ENCODE measurements around the gene S1PR3.

S1PR3 gene

GRCh38 chr9:89006996-89007967 is 16.0 kb downstream of the S1PR3 start:
- in situ Hi-C loops (cut with MboI; ENCODE audit: low sequenced_read_pairs) = loop anchor here (10.0 to 25.0 kb wide), 2 partner anchors 412 to 1045 kb away; partner anchors contain the start of gene CDK20

- in situ Hi-C loops (cut with MboI; ENCODE audit: low sequenced_read_pairs) = loop anchor here (10.0 to 25.0 kb wide), 2 partner anchors 413 to 1046 kb away; partner anchors contain the start of gene CDK20
Observed at GRCh38 chr9:89008055-89008743, 16.9 kb downstream of the S1PR3 start.

GRCh38 chr9:89008744-89009545 is 17.7 kb downstream of the S1PR3 start:
- in situ Hi-C loops (cut with MboI; ENCODE audit: low sequenced_read_pairs) = loop anchor here (10.0 to 25.0 kb wide), 2 partner anchors 414 to 1047 kb away; partner anchors contain the start of gene CDK20

GRCh38 chr9:89009546-89009840 is 18.2 kb downstream of the S1PR3 start:
- in situ Hi-C loops (cut with MboI; ENCODE audit: low sequenced_read_pairs) = loop anchor here (10.0 to 25.0 kb wide), 2 partner anchors 415 to 1047 kb away; partner anchors contain the start of gene CDK20

- in situ Hi-C loops (cut with MboI; ENCODE audit: low sequenced_read_pairs) = loop anchor here (25.0 kb wide), 1 partner anchor 1048 kb away; the partner anchor contains the start of gene CDK20
Observed at GRCh38 chr9:89010056-89010455, 18.8 kb downstream of the S1PR3 start.

GRCh38 chr9:89010526-89011111 is 19.4 kb downstream of the S1PR3 start:
- in situ Hi-C loops (cut with MboI; ENCODE audit: low sequenced_read_pairs) = loop anchor here (25.0 kb wide), 1 partner anchor 1048 kb away; the partner anchor contains the start of gene CDK20

GRCh38 chr9:89011683-89012082 is 20.4 kb downstream of the S1PR3 start:
- in situ Hi-C loops (cut with MboI; ENCODE audit: low sequenced_read_pairs) = loop anchor here (25.0 kb wide), 1 partner anchor 1049 kb away; the partner anchor contains the start of gene CDK20

- in situ Hi-C loops (cut with MboI; ENCODE audit: low sequenced_read_pairs) = loop anchor here (25.0 kb wide), 1 partner anchor 1050 kb away; the partner anchor contains the start of gene CDK20
Observed at GRCh38 chr9:89012294-89013042, 21.2 kb downstream of the S1PR3 start.

- in situ Hi-C loops (cut with MboI; ENCODE audit: low sequenced_read_pairs) = loop anchor here (25.0 kb wide), 1 partner anchor 1051 kb away; the partner anchor contains the start of gene CDK20
Observed at GRCh38 chr9:89013660-89014059, 22.4 kb downstream of the S1PR3 start.

GRCh38 chr9:89014153-89014552 is 22.9 kb downstream of the S1PR3 start:
- in situ Hi-C loops (cut with MboI; ENCODE audit: low sequenced_read_pairs) = loop anchor here (25.0 kb wide), 1 partner anchor 1052 kb away; the partner anchor contains the start of gene CDK20

- in situ Hi-C loops (cut with MboI; ENCODE audit: low sequenced_read_pairs) = loop anchor here (25.0 kb wide), 1 partner anchor 1053 kb away; the partner anchor contains the start of gene CDK20
Observed at GRCh38 chr9:89015336-89015735, 24.1 kb downstream of the S1PR3 start.

GRCh38 chr9:89020754-89021153 is 29.5 kb downstream of the S1PR3 start:
- in situ Hi-C loops (cut with MboI; ENCODE audit: low sequenced_read_pairs) = loop anchor here (25.0 kb wide), 1 partner anchor 1058 kb away; the partner anchor contains the start of gene CDK20

- in situ Hi-C loops (cut with MboI; ENCODE audit: low sequenced_read_pairs) = loop anchor here (25.0 kb wide), 1 partner anchor 1059 kb away; the partner anchor contains the start of gene CDK20
Observed at GRCh38 chr9:89021154-89021803, 30.0 kb downstream of the S1PR3 start.

GRCh38 chr9:89022001-89022759 is 30.9 kb downstream of the S1PR3 start:
- in situ Hi-C loops (cut with MboI; ENCODE audit: low sequenced_read_pairs) = loop anchor here (25.0 kb wide), 1 partner anchor 1060 kb away; the partner anchor contains the start of gene CDK20

- in situ Hi-C loops (cut with MboI; ENCODE audit: low sequenced_read_pairs) = loop anchor here (25.0 kb wide), 1 partner anchor 1061 kb away; the partner anchor contains the start of gene CDK20
Observed at GRCh38 chr9:89022902-89023301, 31.6 kb downstream of the S1PR3 start.

GRCh38 chr9:89023740-89024139 is 32.5 kb downstream of the S1PR3 start:
- in situ Hi-C loops (cut with MboI; ENCODE audit: low sequenced_read_pairs) = loop anchor here (25.0 kb wide), 1 partner anchor 1061 kb away; the partner anchor contains the start of gene CDK20

- in situ Hi-C loops (cut with MboI; ENCODE audit: low sequenced_read_pairs) = loop anchor here (25.0 kb wide), 1 partner anchor 1062 kb away; the partner anchor contains the start of gene CDK20
Observed at GRCh38 chr9:89024727-89025126, 33.5 kb downstream of the S1PR3 start.
